Heart left ventricle (tissue), 13 donors: ENCODE results near the gene FHL1.

Experiments used
- POLR2A ChIP-seq, 2 donors: fragments of 450-650 bp; IDR thresholded peaks; one replicate each; pipeline ENCODE4 v1.6.1; 2017; ENCODE audit warnings: antibody characterized with exemption in 2 of 2, mild to moderate bottlenecking in 2 of 2, moderate library complexity in 2 of 2
- TF ChIP-seq, protein P1 (sequence below), 12 donors: fragments of 200-600 bp; sonication (generic) in 4 of 12; IDR thresholded peaks; one replicate each; pipeline versions ENCODE4 v1.5.0 to v1.8.0; 2018 to 2022; ENCODE audit warnings: antibody characterized with exemption in 12 of 12, mild to moderate bottlenecking in 5 of 12
- donor health status: ischemic (EF 13 %, LVEDD 7.1; RV severe dilation, severe dysfunction).
- donor health status: DM: no; HTN: yes; CAD: no.
- donor health status: DM: no; HTN: no; CAD: no.
- donor health status: ischemic (EF 25% LVEDD 6.9; RV normal size, moderate dysfunction).
- donor health status: ischemic (EF 25% LVEDD 5.7; RV mildly dilated, moderate dysfunction).
- donor health status: ischemic (EF 35%, LVEDD 5.7; RV mildly dilated, moderate dysfunction).
- donor health status: nonischemic (EF 11% LVEDD 7.7; RV severe dilation, severe dysfunction).
- donor health status: DM: yes; HTN: yes; CAD: no.
- donor health status: PGD.
- donor health status: ischemic (EF 29% LVEDD 5.4; RV normal size, mild dysfunction).
- donor health status: nonischemic (EF 23%, LVEDD 6.1; RV moderate dilation, normal function).

DNA sequence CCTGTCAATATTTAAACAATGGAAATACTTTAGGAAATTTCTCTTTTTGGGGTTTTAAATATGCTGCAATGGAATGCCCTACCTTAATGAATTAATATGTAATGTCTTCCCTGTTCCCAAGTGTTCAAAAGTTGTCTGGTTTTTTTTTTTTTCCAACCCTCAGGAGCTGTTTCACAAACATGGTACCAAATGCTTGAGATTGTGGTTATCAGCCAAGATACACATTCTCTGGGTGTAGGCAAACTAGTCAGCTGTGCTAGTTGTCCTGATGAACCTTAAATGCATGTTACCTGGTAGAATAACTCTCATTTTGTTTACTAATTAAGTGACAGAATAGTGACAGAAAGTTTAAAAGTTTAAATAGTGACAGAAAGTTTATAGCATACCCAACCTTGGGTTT lies 50.7 kb downstream of the FHL1 start:
- TF ChIP-seq, protein P1, sequence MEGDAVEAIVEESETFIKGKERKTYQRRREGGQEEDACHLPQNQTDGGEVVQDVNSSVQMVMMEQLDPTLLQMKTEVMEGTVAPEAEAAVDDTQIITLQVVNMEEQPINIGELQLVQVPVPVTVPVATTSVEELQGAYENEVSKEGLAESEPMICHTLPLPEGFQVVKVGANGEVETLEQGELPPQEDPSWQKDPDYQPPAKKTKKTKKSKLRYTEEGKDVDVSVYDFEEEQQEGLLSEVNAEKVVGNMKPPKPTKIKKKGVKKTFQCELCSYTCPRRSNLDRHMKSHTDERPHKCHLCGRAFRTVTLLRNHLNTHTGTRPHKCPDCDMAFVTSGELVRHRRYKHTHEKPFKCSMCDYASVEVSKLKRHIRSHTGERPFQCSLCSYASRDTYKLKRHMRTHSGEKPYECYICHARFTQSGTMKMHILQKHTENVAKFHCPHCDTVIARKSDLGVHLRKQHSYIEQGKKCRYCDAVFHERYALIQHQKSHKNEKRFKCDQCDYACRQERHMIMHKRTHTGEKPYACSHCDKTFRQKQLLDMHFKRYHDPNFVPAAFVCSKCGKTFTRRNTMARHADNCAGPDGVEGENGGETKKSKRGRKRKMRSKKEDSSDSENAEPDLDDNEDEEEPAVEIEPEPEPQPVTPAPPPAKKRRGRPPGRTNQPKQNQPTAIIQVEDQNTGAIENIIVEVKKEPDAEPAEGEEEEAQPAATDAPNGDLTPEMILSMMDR (IDR thresholded peaks at IDR 0.05), result no peak
- no peak for TF ChIP-seq POLR2A (IDR thresholded peaks at IDR 0.05)
